ENCODE measurements around the gene OSGEP.

OSGEP gene

GRCh38 chr14:20470603-20470901 is 15.9 kb upstream of the OSGEP start:
- peak overlapping the region; percentile 92 for H3K4me3 ChIP-seq (ENCODE audit: insufficient read depth, low read depth, low read length, poor library complexity, severe bottlenecking)
- peaks cover 38% of the 10 kb centered on the region for H3K4me1 ChIP-seq (ENCODE audit: control insufficient read depth, insufficient read depth, low read length, poor library complexity, severe bottlenecking)
- no peaks in the 10 kb centered on the region for H3K9me3 ChIP-seq (ENCODE audit: control insufficient read depth, low read length)
- H3K36me3 ChIP-seq (ENCODE audit: control insufficient read depth, insufficient read depth, low read length): peaks cover 38% of the 10 kb centered on the region
- DNase-seq: no peak
- H3K27ac ChIP-seq (ENCODE audit: insufficient read depth, low read length, poor library complexity, severe bottlenecking): peak overlapping the region; percentile 83
- H3K27me3 ChIP-seq (replicated peaks; ENCODE audit: control insufficient read depth, insufficient read depth, low read length, poor library complexity, severe bottlenecking): no peaks in the 10 kb centered on the region

DNA sequence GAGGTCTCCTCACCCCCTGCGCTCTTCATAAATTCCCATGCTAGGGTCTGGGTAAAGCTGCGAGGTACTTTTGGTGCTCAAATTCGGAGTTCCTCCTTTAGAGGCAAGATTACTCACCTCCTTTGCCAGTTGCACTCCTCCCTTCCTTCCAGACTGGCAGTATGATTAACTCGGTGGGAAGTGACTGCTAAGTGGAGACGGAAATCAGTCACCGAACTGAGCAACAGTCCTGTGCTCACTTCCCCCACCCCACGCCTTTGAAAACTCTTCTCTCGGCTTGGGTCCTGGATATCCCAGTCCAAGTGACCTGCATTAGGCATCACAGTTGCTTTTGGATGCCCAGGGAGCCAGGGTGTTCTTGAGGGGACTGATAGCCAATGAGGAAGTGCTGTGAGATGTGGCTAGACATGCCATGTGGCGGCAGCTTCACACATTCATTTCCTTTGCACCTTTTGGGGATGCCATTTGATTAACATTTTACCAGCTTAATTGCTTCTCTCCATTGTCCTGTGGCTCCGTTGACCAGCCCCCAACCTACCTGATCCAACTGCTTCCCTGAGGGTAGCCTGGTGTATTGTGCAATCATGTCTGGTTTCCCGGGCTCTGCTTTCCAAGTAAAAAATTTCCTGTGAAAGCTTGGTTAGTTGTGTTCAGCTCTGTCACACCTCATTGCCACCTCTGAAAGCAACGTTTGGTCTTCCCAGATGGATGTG is 15.4 kb upstream of the OSGEP start:
- peaks cover 33% of the 10 kb centered on the region for H3K36me3 ChIP-seq (ENCODE audit: control insufficient read depth, insufficient read depth, low read length)
- peaks cover 34% of the 10 kb centered on the region for H3K4me1 ChIP-seq (ENCODE audit: control insufficient read depth, insufficient read depth, low read length, poor library complexity, severe bottlenecking)
- H3K9me3 ChIP-seq (ENCODE audit: control insufficient read depth, low read length): no peaks in the 10 kb centered on the region
- peak overlapping the region; percentile 92 for H3K4me3 ChIP-seq (ENCODE audit: insufficient read depth, low read depth, low read length, poor library complexity, severe bottlenecking)
- DNase-seq: peak; percentile 27 to 50 (median 27)
- peak overlapping the region; percentile 83 for H3K27ac ChIP-seq (ENCODE audit: insufficient read depth, low read length, poor library complexity, severe bottlenecking)
- no peaks in the 10 kb centered on the region for H3K27me3 ChIP-seq (replicated peaks; ENCODE audit: control insufficient read depth, insufficient read depth, low read length, poor library complexity, severe bottlenecking)

DNA sequence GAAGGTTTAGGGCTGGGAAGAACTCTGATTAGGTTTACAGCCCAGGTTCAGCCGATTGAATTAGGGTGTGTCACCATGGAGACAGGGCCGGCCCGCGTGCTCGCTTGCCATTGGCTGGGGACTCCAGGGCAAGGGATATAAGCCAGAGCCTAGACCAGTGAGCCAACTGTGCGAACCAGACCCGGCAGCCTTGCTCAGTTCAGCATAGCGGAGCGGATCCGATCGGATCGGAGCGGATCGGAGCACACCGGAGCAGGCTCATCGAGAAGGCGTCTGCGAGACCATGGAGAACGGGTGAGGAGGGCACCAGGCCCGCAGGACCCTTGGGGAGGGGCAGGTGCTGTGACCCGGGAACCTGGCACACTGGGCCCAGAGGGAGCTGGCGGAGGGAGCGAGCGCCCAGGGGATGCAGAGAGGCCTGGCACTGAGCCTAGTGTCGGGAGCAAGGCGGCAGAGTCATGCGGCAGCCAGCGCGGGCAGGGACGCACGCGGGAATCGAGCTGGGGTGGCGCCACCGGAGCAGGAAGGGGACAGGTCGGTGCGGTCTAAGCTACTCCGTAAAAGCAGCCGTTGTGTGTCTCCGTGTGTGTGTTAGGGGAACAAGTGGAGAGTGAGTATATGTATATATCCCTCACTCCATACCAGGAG is 14.8 kb upstream of the OSGEP start, which contains the start of gene PNP:
Gene PNP, plus strand, starts transcription at position 165 of the 648 bp plus-strand sequence. Its CDS starts 119 bp downstream, at position 284.
- no peaks in the 10 kb centered on the region for H3K27me3 ChIP-seq (replicated peaks; ENCODE audit: control insufficient read depth, insufficient read depth, low read length, poor library complexity, severe bottlenecking)
- peak; percentile 80 to 85 (median 85) for DNase-seq
- peak within 1 kb of the TSS; percentile 92 for H3K4me3 ChIP-seq (ENCODE audit: insufficient read depth, low read depth, low read length, poor library complexity, severe bottlenecking)
- peaks cover 26% of the 10 kb centered on the region for H3K36me3 ChIP-seq (ENCODE audit: control insufficient read depth, insufficient read depth, low read length)
- H3K9me3 ChIP-seq (ENCODE audit: control insufficient read depth, low read length): no peaks in the 10 kb centered on the region
- peaks cover 27% of the 10 kb centered on the region for H3K4me1 ChIP-seq (ENCODE audit: control insufficient read depth, insufficient read depth, low read length, poor library complexity, severe bottlenecking)
- peak within 1 kb of the TSS; percentile 83 for H3K27ac ChIP-seq (ENCODE audit: insufficient read depth, low read length, poor library complexity, severe bottlenecking)

GRCh38 chr14:20468764-20469241 is 14.2 kb upstream of the OSGEP start:
- H3K4me3 ChIP-seq (ENCODE audit: insufficient read depth, low read depth, low read length, poor library complexity, severe bottlenecking): peak overlapping the region; percentile 92
- H3K27ac ChIP-seq (ENCODE audit: insufficient read depth, low read length, poor library complexity, severe bottlenecking): peak overlapping the region; percentile 83
- H3K27me3 ChIP-seq (replicated peaks; ENCODE audit: control insufficient read depth, insufficient read depth, low read length, poor library complexity, severe bottlenecking): no peaks in the 10 kb centered on the region
- no peaks in the 10 kb centered on the region for H3K9me3 ChIP-seq (ENCODE audit: control insufficient read depth, low read length)
- DNase-seq: no peak
- peaks cover 21% of the 10 kb centered on the region for H3K36me3 ChIP-seq (ENCODE audit: control insufficient read depth, insufficient read depth, low read length)
- peaks cover 22% of the 10 kb centered on the region for H3K4me1 ChIP-seq (ENCODE audit: control insufficient read depth, insufficient read depth, low read length, poor library complexity, severe bottlenecking)

DNA sequence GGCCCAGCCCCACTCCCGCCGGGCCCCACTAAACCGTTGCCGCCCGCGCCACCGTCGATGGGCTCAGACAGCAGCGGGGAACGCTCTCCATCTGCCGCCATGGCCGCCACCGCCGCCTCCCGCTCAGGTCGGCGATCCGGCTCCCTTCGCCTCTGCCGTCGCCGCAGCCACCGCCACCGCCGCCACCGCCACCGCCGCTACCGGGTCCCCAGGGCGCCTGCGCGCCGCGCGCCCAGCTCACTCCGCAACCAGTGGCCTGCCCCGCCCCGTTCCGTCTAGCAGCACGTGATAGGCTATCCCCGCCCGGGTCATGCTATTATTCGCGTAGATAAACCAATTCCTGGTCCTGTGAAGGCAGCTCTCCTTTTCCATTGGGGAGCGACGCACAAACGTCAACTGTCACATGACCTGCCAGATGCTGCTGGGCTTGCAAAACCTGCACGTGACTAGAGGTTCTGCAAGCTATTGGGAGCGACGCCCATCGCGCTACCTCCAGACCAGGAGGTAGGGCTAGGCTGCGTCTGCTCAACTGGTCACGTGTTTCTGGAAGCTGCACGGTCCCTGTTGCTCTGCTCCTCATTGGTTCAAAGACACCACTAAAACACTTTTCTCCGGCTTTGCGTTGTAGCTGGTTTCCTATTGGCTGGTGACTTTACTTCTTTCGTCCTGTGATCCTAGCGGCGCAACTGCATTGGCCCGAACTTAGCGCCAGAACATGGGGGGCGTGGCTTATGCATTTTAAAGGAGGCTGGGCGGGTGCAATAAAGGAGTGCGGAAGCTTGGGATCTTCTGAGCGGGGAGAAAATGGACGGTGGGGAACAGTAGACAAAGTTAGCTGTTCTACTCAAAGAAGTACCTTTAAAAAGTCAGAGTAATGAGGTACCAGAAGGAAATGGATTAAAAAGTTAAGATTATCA is 6.9 kb upstream of the OSGEP start, which contains the start of gene PIP4P1:
Gene PIP4P1, minus strand, starts transcription at position 210 of the 917 bp plus-strand sequence. Its CDS starts 109 bp downstream, at position 101.
- peaks cover 38% of the 10 kb centered on the region for H3K36me3 ChIP-seq (ENCODE audit: control insufficient read depth, insufficient read depth, low read length)
- peak within 1 kb of the TSS; percentile 69 for H3K4me3 ChIP-seq (ENCODE audit: insufficient read depth, low read depth, low read length, poor library complexity, severe bottlenecking)
- H3K4me1 ChIP-seq (ENCODE audit: control insufficient read depth, insufficient read depth, low read length, poor library complexity, severe bottlenecking): peaks cover 2% of the 10 kb centered on the region
- peak within 1 kb of the TSS; percentile 92 for H3K27ac ChIP-seq (ENCODE audit: insufficient read depth, low read length, poor library complexity, severe bottlenecking)
- H3K27me3 ChIP-seq (replicated peaks; ENCODE audit: control insufficient read depth, insufficient read depth, low read length, poor library complexity, severe bottlenecking): no peaks in the 10 kb centered on the region
- H3K9me3 ChIP-seq (ENCODE audit: control insufficient read depth, low read length): no peaks in the 10 kb centered on the region
- peak; percentile 99 for DNase-seq

DNA sequence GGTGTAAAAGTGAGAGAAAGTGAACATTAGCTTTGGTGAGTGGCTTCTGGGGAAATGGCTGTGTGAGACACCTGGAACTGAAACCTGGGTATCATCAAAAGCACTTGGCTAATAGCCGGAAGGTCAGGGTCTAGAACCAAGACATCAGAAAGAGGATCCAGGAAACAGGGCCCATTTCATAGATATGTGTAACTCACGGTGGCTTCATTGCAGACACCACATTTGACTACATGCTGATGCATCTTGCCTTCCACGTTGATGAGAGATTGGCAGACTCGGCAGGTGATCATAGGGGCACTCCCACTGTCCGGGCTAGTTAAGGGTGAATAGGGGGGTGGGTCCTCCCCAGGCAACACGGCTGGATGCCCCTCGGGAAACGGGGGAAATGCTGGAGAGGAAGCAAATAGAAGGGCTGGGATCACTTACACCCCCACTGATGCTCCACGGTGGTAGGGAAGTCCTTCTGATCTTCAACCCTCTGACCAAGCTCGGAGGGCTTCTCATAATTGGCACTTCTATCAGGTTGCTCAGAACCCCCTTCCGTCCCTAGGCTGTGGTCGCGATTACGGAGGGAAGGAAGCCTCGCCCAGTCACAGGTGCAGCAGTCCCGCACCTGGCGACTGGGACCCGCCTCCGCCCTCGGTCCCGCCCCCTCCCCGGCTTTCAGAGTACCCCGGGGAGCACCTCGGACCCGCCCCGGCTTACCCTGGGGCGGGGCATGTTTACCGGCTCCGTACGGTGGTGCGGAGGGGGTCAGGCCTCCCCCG is 6.0 kb upstream of the OSGEP start:
- peaks cover 39% of the 10 kb centered on the region for H3K36me3 ChIP-seq (ENCODE audit: control insufficient read depth, insufficient read depth, low read length)
- peaks cover 6% of the 10 kb centered on the region for H3K4me1 ChIP-seq (ENCODE audit: control insufficient read depth, insufficient read depth, low read length, poor library complexity, severe bottlenecking)
- DNase-seq: peak; percentile 54 to 63 (median 62)

GRCh38 chr14:20458031-20458789 is 3.6 kb upstream of the OSGEP start:
- peaks cover 39% of the 10 kb centered on the region for H3K36me3 ChIP-seq (ENCODE audit: control insufficient read depth, insufficient read depth, low read length)
- H3K27ac ChIP-seq (ENCODE audit: insufficient read depth, low read length, poor library complexity, severe bottlenecking): peak overlapping the region; percentile 25
- peaks cover 12% of the 10 kb centered on the region for H3K4me1 ChIP-seq (ENCODE audit: control insufficient read depth, insufficient read depth, low read length, poor library complexity, severe bottlenecking)
- no peaks in the 10 kb centered on the region for H3K9me3 ChIP-seq (ENCODE audit: control insufficient read depth, low read length)
- no peak overlapping the region for H3K4me3 ChIP-seq (ENCODE audit: insufficient read depth, low read depth, low read length, poor library complexity, severe bottlenecking)
- no peaks in the 10 kb centered on the region for H3K27me3 ChIP-seq (replicated peaks; ENCODE audit: control insufficient read depth, insufficient read depth, low read length, poor library complexity, severe bottlenecking)
- DNase-seq: no peak

More for the DNA sequence above, 6.0 kb upstream of the OSGEP start:
- no peaks in the 10 kb centered on the region for H3K27me3 ChIP-seq (replicated peaks; ENCODE audit: control insufficient read depth, insufficient read depth, low read length, poor library complexity, severe bottlenecking)
- no peaks in the 10 kb centered on the region for H3K9me3 ChIP-seq (ENCODE audit: control insufficient read depth, low read length)
- H3K27ac ChIP-seq (ENCODE audit: insufficient read depth, low read length, poor library complexity, severe bottlenecking): peak overlapping the region; percentile 92
- H3K4me3 ChIP-seq (ENCODE audit: insufficient read depth, low read depth, low read length, poor library complexity, severe bottlenecking): peak overlapping the region; percentile 69

DNA sequence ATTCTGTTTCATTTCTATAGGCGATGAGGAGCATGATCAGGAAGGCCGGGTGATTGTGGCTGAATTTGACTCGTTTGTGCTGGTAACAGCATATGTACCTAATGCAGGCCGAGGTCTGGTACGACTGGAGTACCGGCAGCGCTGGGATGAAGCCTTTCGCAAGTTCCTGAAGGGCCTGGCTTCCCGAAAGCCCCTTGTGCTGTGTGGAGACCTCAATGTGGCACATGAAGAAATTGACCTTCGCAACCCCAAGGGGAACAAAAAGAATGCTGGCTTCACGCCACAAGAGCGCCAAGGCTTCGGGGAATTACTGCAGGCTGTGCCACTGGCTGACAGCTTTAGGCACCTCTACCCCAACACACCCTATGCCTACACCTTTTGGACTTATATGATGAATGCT is 2.4 kb upstream of the OSGEP start:
- Histone ChIP-seq H3K4me1 (ENCODE audit: control insufficient read depth, insufficient read depth, low read length, poor library complexity, severe bottlenecking) (peaks cover 12% of the 10 kb centered on the region), H3K27me3 (replicated peaks; ENCODE audit: control insufficient read depth, insufficient read depth, low read length, poor library complexity, severe bottlenecking) (no peaks in the 10 kb centered on the region), H3K4me3 (ENCODE audit: insufficient read depth, low read depth, low read length, poor library complexity, severe bottlenecking) (no peak overlapping the region), H3K27ac (ENCODE audit: insufficient read depth, low read length, poor library complexity, severe bottlenecking) (no peak overlapping the region), H3K36me3 (ENCODE audit: control insufficient read depth, insufficient read depth, low read length) (peaks cover 41% of the 10 kb centered on the region), H3K9me3 (ENCODE audit: control insufficient read depth, low read length) (no peaks in the 10 kb centered on the region)
- DNase-seq: no peak

Data from effector memory CD4-positive, alpha-beta T cell (primary cell).